Left lung (tissue), 10 donors: ENCODE results near the gene NR3C2. TPM values are rescaled to one million over a fixed set of nuclear protein-coding genes. Genes with fewer than 3 reads are reported as not detected.

Experiments
- ATAC-seq: fragments of 200-7000 bp; cut with Tn5 transposase; one replicate; pipeline ENCODE4 v1.9.1; 2020; ENCODE audit warnings: moderate library complexity
- DNase-seq, 4 donors: peaks; one replicate each; pipeline ENCODE4 v3.0.0-alpha.2; 2013 to 2020
- H3K27ac ChIP-seq, 2 donors: fragments of 200-600 bp; sonication (generic) in 1 of 2; one replicate each; pipeline versions ENCODE4 v1.5.0 to v1.8.0; 2020 to 2021
- H3K27me3 ChIP-seq, 2 donors: fragments of 200-600 bp; sonication (generic) in 1 of 2; one replicate each; pipeline versions ENCODE4 v1.5.0 to v1.8.0; 2020 to 2021
- H3K36me3 ChIP-seq, 2 donors: fragments of 200-600 bp; sonication (generic) in 1 of 2; one replicate each; pipeline versions ENCODE4 v1.5.0 to v1.8.0; 2020 to 2021
- H3K4me1 ChIP-seq, 2 donors: fragments of 200-600 bp; one replicate each; pipeline ENCODE4 v1.8.0; 2021
- H3K4me3 ChIP-seq, 2 donors: fragments of 200-600 bp; sonication (generic) in 1 of 2; one replicate each; pipeline versions ENCODE4 v1.5.0 to v1.8.0; 2020 to 2021; ENCODE audit warnings: mild to moderate bottlenecking in 1 of 2
- H3K9me3 ChIP-seq, 2 donors: fragments of 200-600 bp; sonication (generic) in 1 of 2; one replicate each; pipeline versions ENCODE4 v1.5.0 to v1.8.0; 2020 to 2021
- intact Hi-C, 2 donors: fragments of 100-400 bp; cut with DNase I; formaldehyde crosslinking; loops; one replicate each; pipeline versions ENCODE4 v1.11.2 to v1.14.2; 2022
- polyA plus RNA-seq, 6 donors: library from polyadenylated mRNA; unstranded; fragments of 120-200 nt; gene quantifications; one replicate each; pipeline ENCODE4 v1.2.1, GENCODE V29; 2013; ENCODE audit not compliant: insufficient read length in 6 of 6
- total RNA-seq, 2 donors: library from RNA; stranded (reverse); fragmentation: NEBNext Ultra II Directional; extraction: Animal tissue kit (Norgen Biotek cat#: 25700); gene quantifications; one replicate each; pipeline ENCODE4 v1.2.1, GENCODE V29; 2021
- TF ChIP-seq, protein P1 (sequence below), 2 donors: fragments of 200-600 bp; sonication (generic) in 1 of 2; IDR thresholded peaks; one replicate each; pipeline versions ENCODE4 v1.5.0 to v1.8.0; 2021; ENCODE audit warnings: antibody characterized with exemption in 2 of 2
- donor health status: DM: no; HTN: yes; CAD: no.
- donor health status: DM: no; HTN: no; CAD: no.

Gene NR3C2
- total and polyA plus RNA-seq, 8 donors, result 13.1 to 25.0 (median 17.0) TPM

DNA sequence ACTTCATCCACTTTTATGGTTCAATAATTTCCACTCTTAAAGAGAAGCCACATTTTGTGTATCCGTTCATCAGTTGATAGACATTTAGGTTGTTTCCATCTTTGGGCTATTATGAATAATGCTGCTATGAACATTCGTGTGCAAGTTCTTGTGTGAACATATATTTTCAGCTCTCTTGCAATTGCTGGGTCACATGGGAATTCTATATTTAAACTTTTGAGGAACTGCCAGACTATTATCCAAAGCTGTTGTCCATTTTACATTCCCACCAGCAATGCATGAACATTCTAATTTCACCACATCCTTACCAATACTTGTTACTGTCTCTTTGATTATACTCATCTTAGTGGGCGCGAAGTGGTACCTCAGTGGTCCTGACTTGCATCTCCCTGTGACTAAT, 61.9 kb downstream of the NR3C2 start:
- TF ChIP-seq, protein P1, sequence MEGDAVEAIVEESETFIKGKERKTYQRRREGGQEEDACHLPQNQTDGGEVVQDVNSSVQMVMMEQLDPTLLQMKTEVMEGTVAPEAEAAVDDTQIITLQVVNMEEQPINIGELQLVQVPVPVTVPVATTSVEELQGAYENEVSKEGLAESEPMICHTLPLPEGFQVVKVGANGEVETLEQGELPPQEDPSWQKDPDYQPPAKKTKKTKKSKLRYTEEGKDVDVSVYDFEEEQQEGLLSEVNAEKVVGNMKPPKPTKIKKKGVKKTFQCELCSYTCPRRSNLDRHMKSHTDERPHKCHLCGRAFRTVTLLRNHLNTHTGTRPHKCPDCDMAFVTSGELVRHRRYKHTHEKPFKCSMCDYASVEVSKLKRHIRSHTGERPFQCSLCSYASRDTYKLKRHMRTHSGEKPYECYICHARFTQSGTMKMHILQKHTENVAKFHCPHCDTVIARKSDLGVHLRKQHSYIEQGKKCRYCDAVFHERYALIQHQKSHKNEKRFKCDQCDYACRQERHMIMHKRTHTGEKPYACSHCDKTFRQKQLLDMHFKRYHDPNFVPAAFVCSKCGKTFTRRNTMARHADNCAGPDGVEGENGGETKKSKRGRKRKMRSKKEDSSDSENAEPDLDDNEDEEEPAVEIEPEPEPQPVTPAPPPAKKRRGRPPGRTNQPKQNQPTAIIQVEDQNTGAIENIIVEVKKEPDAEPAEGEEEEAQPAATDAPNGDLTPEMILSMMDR (IDR thresholded peaks at IDR 0.05), result no peak
- H3K27me3 ChIP-seq, result no peaks in the 10 kb centered on the region
- no peak overlapping the region for H3K4me3 ChIP-seq
- H3K27ac ChIP-seq, result no peak overlapping the region
- DNase-seq (no peak), ATAC-seq (no peak)
- H3K36me3 ChIP-seq, result no peaks in the 10 kb centered on the region
- H3K4me1 ChIP-seq, result peaks cover 3 to 7% of the 10 kb centered on the region in 2 donors
- H3K9me3 ChIP-seq, result no peaks in the 10 kb centered on the region
- intact Hi-C loops, result no loop called here

DNA sequence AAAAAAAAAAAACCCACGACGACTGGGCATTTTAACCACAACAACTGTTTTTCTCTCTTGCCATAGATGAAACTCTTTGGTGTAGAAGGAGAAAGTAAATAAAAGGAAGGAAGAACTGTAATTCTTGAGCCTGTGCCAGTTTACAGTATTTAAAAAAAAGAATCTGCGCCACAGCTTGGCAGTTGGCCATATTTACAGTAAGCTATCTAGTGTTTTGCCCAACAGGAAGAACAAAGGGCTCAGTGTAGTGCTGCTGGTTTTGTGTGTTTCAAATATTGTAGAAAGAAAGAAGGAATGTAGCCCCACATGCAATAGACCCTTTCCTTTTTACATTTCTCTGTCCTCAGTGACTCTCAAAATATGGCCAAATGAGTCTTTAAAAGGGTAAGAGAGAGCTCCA, 66.1 kb downstream of the NR3C2 start:
- H3K4me3 ChIP-seq, result peak overlapping the region in 1 of 2 donors; percentile 15
- ATAC-seq (peak; percentile 73), DNase-seq (peak in 3 of 4 donors; percentile 36 to 79 (median 60))
- H3K9me3 ChIP-seq, result no peaks in the 10 kb centered on the region
- H3K4me1 ChIP-seq, result peaks cover 3 to 9% of the 10 kb centered on the region in 2 donors
- no peak overlapping the region for H3K27ac ChIP-seq
- intact Hi-C loops, result no loop called here
- H3K27me3 ChIP-seq, result no peaks in the 10 kb centered on the region
- TF ChIP-seq, protein P1 (IDR thresholded peaks at IDR 0.05), result no peak
- H3K36me3 ChIP-seq, result no peaks in the 10 kb centered on the region

DNA sequence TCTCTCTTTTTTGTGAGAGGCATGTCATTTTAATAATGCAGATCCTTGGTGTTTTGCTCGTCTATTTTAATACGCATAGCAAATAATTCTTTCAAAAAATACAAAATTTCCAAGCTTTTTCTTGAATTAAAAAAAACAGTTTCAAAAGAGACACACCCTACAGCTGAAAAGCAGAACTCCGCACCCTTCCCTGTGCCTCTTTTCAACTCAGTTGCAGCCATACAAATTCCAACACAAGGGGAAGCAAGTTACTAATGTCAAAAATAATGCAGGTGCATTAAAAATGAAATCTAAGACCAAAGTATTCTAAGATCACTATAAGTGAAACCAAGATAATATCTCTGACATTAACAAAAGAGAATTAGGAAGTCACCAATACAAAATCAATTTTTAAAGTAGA, 66.6 kb downstream of the NR3C2 start:
- H3K36me3 ChIP-seq, result no peaks in the 10 kb centered on the region
- no peaks in the 10 kb centered on the region for H3K9me3 ChIP-seq
- peaks cover 3 to 9% of the 10 kb centered on the region in 2 donors for H3K4me1 ChIP-seq
- intact Hi-C loops, result no loop called here
- ATAC-seq (peak; percentile 44), DNase-seq (no peak)
- H3K27ac ChIP-seq, result no peak overlapping the region
- peak overlapping the region in 1 of 2 donors; percentile 15 for H3K4me3 ChIP-seq
- H3K27me3 ChIP-seq, result no peaks in the 10 kb centered on the region
- TF ChIP-seq, protein P1 (IDR thresholded peaks at IDR 0.05), result no peak

DNA sequence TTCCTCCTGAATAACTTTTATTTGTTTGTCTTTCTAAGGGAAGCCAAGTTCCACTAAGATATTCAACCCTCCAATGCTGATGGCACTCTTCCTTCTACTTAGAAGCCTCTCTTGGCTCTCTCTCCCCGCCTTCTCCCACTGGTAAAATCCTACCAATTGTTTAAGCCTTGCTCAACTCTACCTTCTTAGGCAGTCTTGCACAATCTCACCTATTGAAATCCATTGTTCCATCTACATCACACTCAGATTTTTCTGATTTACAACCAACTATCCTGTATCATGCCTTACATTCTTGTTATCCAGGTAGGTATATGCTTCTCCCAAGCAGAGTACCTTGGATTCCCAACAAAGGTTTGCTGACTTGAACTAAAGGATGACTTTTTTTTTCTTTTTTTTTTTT, 69.1 kb downstream of the NR3C2 start:
- intact Hi-C loops, result no loop called here
- Histone ChIP-seq H3K9me3 (no peaks in the 10 kb centered on the region), H3K4me3 (no peak overlapping the region), H3K36me3 (no peaks in the 10 kb centered on the region), H3K27ac (no peak overlapping the region), H3K27me3 (no peaks in the 10 kb centered on the region), H3K4me1 (peaks cover 3 to 9% of the 10 kb centered on the region in 2 donors)
- peak; percentile 27 for ATAC-seq
- DNase-seq, result no peak
- TF ChIP-seq, protein P1 (IDR thresholded peaks at IDR 0.05), result no peak

DNA sequence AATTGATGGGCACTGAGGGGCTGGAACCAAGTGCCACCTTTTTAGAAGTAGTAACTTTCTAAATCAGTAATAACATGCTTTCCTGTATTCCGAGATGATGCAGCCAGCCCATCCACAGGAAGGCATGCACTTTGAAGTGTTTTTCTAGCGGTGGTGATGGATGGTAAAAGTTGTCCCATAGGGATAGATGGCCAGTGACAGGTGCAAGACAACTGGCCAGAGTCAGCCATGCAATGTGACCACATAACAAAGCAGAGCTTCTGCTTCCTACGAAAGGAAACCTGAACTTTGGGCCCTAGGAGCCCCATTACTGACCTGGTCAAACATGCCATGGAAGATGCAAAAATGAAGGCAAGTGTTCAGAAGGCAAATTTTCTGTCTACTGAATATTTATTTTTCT, 72.3 kb downstream of the NR3C2 start:
- no peak for ATAC-seq
- Histone ChIP-seq H3K4me3 (no peak overlapping the region), H3K9me3 (no peaks in the 10 kb centered on the region), H3K27me3 (no peaks in the 10 kb centered on the region), H3K4me1 (no peaks in the 10 kb centered on the region), H3K27ac (no peak overlapping the region), H3K36me3 (no peaks in the 10 kb centered on the region)
- intact Hi-C loops, result no loop called here
- TF ChIP-seq, protein P1 (IDR thresholded peaks at IDR 0.05), result no peak
- DNase-seq, result no peak
